K562 (cell line): ENCODE results near the gene CAPN2. TPM values are rescaled to one million over a fixed set of nuclear protein-coding genes. Genes with fewer than 3 reads are reported as not detected.

Source experiments
- HMGN3 ChIP-seq: IDR thresholded peaks from 2 replicates; pipeline ENCODE4 v1.6.1; 2011; ENCODE audit warnings: borderline replicate concordance, low read depth, mild to moderate bottlenecking, mixed read lengths, low read length; ENCODE audit not compliant: insufficient read length; ENCODE audit errors: extremely low read depth
- ILK ChIP-seq: fragments of 450-650 bp; IDR thresholded peaks from 2 replicates; pipeline ENCODE4 v1.6.1; 2016; ENCODE audit warnings: missing genetic modification characterization, low read depth, mild to moderate bottlenecking, missing compliant biosample characterization, moderate library complexity, borderline replicate concordance
- THRA ChIP-seq: fragments of 450-650 bp; IDR thresholded peaks from 2 replicates; pipeline ENCODE4 v1.6.1; 2017; ENCODE audit warnings: mild to moderate bottlenecking, moderate library complexity
- ZBTB11 ChIP-seq, 3 experiments: fragments of 200-800 bp in 1 of 3; fragments of 250-450 bp in 1 of 3; fragments of 450-650 bp in 1 of 3; sonication (Bioruptor Pico) in 1 of 3; sonication (Bioruptor generic) in 1 of 3; formaldehyde crosslinking in 1 of 3; IDR thresholded peaks; 2 replicates each; pipeline versions ENCODE4 v1.6.1 to v1.8.0; 2016 to 2022; ENCODE audit warnings: mild to moderate bottlenecking in 2 of 3, missing genetic modification characterization in 2 of 3, missing compliant biosample characterization in 1 of 3, moderate library complexity in 1 of 3
- ZBTB9 ChIP-seq: fragments of 450-650 bp; formaldehyde crosslinking; IDR thresholded peaks from 2 replicates; pipeline ENCODE4 v1.4.0; 2020; ENCODE audit warnings: mild to moderate bottlenecking, moderate library complexity
- ZC3H8 ChIP-seq: fragments of 450-650 bp; IDR thresholded peaks from 2 replicates; pipeline ENCODE4 v1.6.1; 2017
- ZNF324 ChIP-seq: fragments of 250-450 bp; sonication (Bioruptor Pico); IDR thresholded peaks from 2 replicates; pipeline ENCODE4 v1.4.0; 2020; ENCODE audit warnings: mild to moderate bottlenecking
- ZNF407 ChIP-seq: fragments of 450-650 bp; IDR thresholded peaks from 2 replicates; pipeline ENCODE4 v1.6.1; 2016; ENCODE audit warnings: low read depth
- ZNF41 ChIP-seq: fragments of 250-450 bp; sonication (Bioruptor Pico); conservative IDR thresholded peaks from 2 replicates; pipeline ENCODE4 v1.4.0; 2020; ENCODE audit warnings: mild to moderate bottlenecking
- ZNF740 ChIP-seq, 3 experiments: fragments of 200-800 bp in 1 of 3; sonication (Bioruptor generic) in 1 of 3; sonication (generic) in 1 of 3; formaldehyde crosslinking in 1 of 3; IDR thresholded peaks; 2 replicates each; pipeline versions ENCODE4 v1.6.1 to v1.8.0; 2016 to 2022; ENCODE audit warnings: mild to moderate bottlenecking in 2 of 3, missing compliant biosample characterization in 2 of 3, missing genetic modification characterization in 2 of 3, missing genetic modification reagents in 1 of 3
- polyA plus RNA-seq, 8 experiments: library from polyadenylated mRNA; depleted of rRNA in 4 of 8; stranded (reverse) in 5 of 8; unstranded in 3 of 8; fragments of >200 nt; fragmentation: Nextera tagmentation in 2 of 8; fragmentation: Illumina TruSeq in 1 of 8; extraction: Ambion mirVana in 2 of 8; extraction: Trizol in 1 of 8; gene quantifications; 2 replicates each; pipeline versions ENCODE4 v1.2.1 to v1.2.3, GENCODE V29; 2011 to 2014; ENCODE audit warnings: inconsistent platforms in 1 of 8, missing spikeins in 1 of 8
- total RNA-seq, 7 experiments: library from RNA; depleted of rRNA in 6 of 7; stranded (reverse); fragments of >200 nt in 6 of 7; fragmentation: Illumina TruSeq in 2 of 7; extraction: Trizol in 2 of 7; gene quantifications; 2 replicates each; pipeline versions ENCODE4 v1.2.1 to v1.2.3, GENCODE V29; 2011 to 2021; ENCODE audit warnings: low replicate concordance in 1 of 7

CAPN2 gene
- total and polyA plus RNA-seq, 9 of the 15 experiments (the other 6 are each of a cell fraction or from before 2014, with no cell fraction given): 24.6 to 157 (median 101) TPM

GRCh38 chr1:223784541-223784940 lies 72.2 kb downstream of the CAPN2 start (continued):
- TF ChIP-seq ZNF407 (no peak), HMGN3 (no peak), ZNF41 (CRISPR knock-in tag) (no peak), ZBTB9 (CRISPR knock-in tag) (no peak), ZNF740 (CRISPR knock-in tag; IDR thresholded peaks at IDR 0.05) (no peak), ZNF740 (tag; IDR thresholded peaks at IDR 0.05) (peak in 1 of 2 experiments; percentile 92; a peak in 2 of 4 replicates), THRA (no peak), ILK (peak; percentile 65; the same call in 1 of the 2 replicates), ZBTB11 (CRISPR knock-in tag; IDR thresholded peaks at IDR 0.05) (peak in 1 of 3 experiments; percentile 72; a peak in 1 of 6 replicates), ZNF324 (0 out of 2 replicates have a peak, but pooled peaks have one; percentile 29), ZC3H8 (no peak)
